Retinal pigment epithelial cell (primary cell): ENCODE data around the gene DCLK1.

Experiments
- DNase-seq: peaks from one replicate; pipeline ENCODE4 v3.0.0-alpha.2; 2010; ENCODE audit warnings: low read depth
- H3K4me3 ChIP-seq: 2 replicates; pipeline ENCODE4 v1.5.1; 2011; ENCODE audit warnings: mild to moderate bottlenecking, low read length, control low read depth, moderate library complexity
- CTCF ChIP-seq: conservative IDR thresholded peaks from 2 replicates; pipeline ENCODE4 v1.5.1; 2011; ENCODE audit warnings: low read depth, low read length, control low read depth, inconsistent platforms

Gene DCLK1

GRCh38 chr13:35766663-35767062 is 364.5 kb downstream of the DCLK1 start:
- no peak for DNase-seq
- TF ChIP-seq CTCF = no peak
- H3K4me3 ChIP-seq = no peak overlapping the region

GRCh38 chr13:35765941-35766340 is 365.2 kb downstream of the DCLK1 start:
- DNase-seq = no peak
- no peak for TF ChIP-seq CTCF
- no peak overlapping the region for H3K4me3 ChIP-seq

GRCh38 chr13:35765366-35765765 is 365.8 kb downstream of the DCLK1 start:
- no peak for TF ChIP-seq CTCF
- no peak for DNase-seq
- H3K4me3 ChIP-seq = no peak overlapping the region

- no peak for TF ChIP-seq CTCF
- H3K4me3 ChIP-seq = no peak overlapping the region
- no peak for DNase-seq
Observed at GRCh38 chr13:35764326-35765015, 366.7 kb downstream of the DCLK1 start.

GRCh38 chr13:35763782-35764123 is 367.4 kb downstream of the DCLK1 start:
- no peak for TF ChIP-seq CTCF
- H3K4me3 ChIP-seq = no peak overlapping the region
- DNase-seq = no peak

- DNase-seq = no peak
- TF ChIP-seq CTCF = no peak
- no peak overlapping the region for H3K4me3 ChIP-seq
Observed at GRCh38 chr13:35763060-35763781, 368.0 kb downstream of the DCLK1 start.
